HK-2 (cell line): ENCODE data around the gene SMC5.
"Not testable (repeated sequence)": the region's sequence is repeated elsewhere in the genome, so short reads cannot be mapped to it uniquely, and the experiment has no call there.

Source experiments
- DNase-seq: peaks from one replicate; pipeline ENCODE4 v3.0.0-alpha.2; 2018; ENCODE audit not compliant: unreplicated experiment

SMC5 gene

DNA sequence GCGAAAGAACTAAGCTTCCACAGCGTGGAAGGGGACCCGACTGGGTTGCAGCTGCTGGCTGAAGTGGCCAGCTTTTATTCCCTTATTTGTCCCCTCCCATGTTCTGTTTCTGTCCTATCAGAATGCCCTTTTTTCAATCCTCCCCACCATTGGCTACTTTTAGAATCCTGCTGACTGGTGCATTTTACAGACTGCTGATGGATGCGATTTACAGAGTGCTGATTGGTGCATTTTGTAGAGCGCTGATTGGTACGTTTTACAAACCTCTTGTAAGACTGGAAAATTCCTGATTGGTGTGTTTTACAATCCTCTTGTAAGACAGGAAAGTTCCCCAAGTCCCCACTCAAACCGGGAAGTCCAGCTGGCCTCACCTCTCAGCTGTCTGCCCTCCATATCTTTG is 105.0 kb downstream of the SMC5 start:
- no peak for DNase-seq

DNA sequence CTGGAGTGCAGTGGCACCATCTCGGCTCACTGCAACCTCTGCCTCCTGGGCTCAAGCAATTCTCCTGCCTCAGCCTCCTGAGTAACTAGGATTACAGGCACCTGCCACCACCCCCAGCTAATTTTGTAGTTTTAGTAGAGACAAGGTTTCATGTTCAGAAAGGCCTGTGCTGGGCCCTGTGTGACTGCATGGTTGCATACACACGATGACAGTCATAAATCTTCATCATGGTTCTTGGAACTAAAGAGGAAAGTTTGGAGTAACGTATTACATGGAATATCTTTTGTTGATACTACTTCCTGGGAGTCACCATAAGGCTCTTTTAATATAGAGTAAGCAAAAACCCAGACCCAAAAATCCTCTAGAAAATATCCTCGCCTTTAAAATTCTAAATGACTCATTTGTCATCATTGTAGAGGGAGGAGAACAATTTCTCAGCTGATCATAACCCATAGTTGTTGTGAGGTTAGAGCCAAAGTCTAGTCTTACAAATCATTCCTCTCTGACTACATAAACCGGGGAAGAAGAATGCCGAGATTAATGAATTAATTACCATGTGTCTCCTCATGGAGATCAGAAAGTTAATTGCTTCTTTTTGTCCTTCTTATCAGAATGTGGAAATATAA is 108.6 kb downstream of the SMC5 start:
- no peak for DNase-seq

DNA sequence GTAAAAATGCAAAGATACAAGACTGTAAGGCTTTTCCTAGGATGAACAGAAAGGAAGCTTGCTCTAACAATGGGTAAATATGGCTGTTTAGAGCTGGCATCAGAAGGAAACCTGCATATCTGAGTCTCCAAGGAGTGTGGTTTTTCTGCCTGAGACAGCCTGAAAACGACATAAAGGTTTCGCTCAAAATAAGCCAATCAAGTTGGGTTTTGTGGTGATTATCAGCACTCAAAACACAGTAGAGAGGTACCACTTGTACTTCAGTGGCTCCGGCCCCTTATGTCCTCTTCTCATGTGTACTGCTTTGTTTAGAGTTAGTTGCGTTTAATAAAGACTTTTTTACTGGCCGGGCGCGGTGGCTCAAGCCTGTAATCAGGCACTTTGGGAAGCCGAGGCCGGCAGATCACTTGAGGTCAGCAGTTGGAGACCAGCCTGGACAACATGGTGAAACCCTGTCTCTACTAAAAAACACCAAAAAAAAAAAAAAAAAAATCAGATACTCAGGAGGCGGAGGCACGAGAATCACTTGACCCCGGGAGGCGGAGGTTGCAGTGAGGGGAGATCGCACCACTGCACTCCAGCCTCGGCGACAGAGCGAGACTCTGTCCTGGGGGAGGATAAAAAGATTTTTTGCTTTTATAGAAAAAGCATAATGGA is 116.3 kb downstream of the SMC5 start:
- no peak for DNase-seq

DNA sequence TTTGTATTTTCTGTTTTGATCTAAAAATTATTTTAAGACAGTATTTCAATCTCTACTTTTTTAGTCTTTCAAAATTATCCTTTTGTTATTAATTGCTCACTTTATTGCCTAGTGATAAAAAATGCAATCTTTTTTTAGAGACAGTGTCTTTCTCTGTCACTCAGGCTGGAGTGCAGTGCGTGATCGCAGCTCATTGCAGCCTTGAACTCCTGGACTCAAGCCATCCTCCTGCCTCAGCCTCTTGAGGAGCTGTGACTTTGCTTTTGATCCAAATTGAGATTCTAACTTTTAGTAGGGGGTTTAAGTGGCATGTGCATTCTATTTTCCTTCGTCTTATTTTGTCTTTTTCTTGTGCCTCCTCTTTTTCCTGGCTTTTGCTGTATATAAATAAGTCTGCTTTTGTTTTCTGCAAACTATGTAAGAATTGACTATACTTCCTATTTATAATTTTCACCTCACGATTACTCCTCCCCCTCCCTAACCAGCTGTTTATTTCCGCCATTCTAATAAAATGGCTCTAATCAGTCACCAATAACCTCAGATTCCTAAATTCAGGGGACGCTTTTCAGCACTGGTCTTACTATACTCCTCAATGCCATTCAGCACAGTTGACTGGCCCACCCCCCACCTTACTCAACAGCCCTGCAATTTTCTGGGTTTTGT is 123.4 kb downstream of the SMC5 start:
- no peak for DNase-seq

DNA sequence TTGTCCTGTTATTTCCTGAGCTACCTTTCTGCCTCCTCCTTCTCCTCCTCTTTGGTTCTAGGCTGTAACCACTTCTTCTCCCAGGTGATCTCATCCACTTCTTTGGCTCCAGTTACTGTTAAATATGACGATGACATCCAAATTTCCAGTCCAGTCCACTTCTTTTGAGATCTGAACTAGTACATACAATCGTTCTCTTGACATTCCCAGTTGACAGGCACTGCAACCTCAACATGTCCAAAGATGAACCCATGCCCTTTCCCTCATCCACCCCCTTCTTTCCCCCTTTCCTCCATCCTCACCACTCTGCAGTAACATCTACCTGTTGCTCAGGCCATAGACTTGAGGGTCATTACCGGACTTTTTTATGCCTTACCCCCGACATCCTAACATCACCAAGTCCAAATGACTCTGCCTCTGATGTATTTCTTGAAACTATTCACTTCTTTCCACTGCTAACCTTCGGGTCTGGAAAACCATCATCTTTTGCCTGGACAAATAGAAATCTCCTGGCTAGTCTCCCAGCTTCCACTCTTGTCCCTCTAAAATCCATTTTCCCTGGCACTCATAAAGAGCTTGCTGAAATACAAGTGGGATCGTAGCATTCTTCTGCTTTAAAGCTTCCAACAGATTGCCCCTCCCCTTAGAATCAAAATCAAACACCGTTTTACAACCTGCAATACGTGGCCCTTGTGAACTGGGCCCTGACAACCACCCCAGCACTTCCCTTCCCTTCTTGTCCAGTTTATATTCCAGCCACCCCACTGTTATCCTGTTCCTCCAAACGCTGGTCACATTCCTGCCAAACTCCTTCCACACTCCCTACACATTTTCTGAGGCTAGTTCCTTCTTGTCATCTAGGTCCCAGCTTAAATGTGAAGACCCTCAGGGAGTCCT is 124.2 kb downstream of the SMC5 start:
- DNase-seq, result no peak

DNA sequence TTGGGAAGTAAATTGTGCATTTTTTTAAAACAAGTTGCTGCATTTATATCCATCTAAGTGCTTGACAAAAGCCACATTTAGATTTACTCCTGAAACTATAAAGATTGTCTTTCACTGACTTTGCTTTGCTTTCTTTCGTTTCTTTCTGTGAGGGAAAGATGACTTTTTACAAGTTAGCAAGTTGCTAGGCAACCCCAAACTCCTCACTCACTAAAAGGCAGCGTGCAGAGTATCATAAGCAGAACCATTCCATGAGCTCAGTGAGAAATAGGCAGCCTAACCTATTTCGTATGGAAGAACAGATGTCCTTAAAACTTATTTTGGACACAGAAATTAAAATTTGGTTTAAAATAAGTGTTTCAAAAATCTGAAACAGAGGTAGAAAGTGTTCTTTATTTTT is 126.6 kb downstream of the SMC5 start:
- no peak for DNase-seq

DNA sequence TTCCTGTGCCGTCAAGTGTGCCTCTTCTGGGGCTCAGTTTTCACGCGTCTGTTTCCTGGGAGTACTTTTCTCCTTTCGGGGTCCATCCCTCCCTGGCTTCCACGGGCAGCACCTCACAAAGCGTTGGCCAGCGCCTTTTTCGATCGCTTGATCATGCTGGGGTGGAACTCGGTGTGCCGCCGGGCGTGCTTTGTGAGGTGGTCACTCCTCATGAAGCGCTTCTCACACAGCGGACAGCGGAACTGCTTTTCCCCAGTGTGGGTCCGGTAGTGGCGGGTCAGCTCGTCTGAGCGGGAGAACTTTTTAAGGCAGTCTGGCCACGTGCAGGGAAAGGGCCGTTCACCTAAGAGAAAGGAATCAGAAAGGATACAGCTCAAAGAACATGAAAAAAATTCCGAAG is 128.9 kb downstream of the SMC5 start:
- no peak for DNase-seq

DNA sequence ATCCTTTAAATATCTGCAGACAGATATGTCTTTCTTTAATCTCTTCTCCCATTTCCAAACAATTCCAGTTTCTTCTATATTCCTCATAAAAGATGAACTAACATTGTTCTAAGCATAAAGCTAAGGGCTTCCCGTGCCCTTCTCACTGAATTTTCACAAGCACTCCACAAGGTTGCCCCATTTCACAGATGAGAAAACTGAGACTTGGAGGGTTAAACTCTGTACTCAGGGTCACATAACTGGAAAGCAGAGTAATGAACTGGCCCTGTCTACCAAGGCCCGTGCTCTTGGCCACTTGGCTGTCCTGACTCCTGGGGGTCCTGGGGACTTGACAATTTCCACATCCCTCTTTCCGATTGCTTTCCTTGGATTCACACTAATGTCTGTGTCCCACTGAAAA is 130.4 kb downstream of the SMC5 start:
- no peak for DNase-seq

DNA sequence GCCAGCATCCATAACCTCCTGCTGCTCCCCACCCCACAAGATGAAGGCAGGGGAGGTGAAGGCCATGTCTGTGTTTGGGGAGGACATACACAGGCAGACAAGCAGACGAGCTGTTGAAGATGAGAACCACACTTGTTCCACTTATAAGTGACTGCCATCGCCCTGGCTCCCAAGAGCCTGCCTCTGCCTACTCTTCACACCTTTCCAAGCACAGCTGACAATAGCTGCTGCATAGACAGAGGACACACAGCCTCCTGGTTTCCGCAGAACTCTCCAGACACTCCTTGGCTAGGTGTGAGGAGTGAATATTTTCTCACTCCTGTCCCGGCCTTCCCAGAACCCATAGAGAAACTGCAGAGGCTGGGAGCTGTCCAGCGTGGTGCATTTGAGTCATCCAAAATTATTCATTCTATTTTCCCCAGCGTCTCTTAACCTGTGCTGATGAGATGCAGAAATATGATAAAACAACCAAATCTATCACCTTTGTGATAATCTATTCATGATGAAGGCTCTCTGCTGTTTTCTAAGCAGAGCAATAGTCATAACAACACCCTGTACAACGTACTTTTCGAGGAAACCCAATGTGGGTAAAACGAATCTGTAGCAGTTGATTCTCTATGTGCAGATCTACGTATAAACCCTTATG is 131.0 kb downstream of the SMC5 start:
- no peak for DNase-seq

DNA sequence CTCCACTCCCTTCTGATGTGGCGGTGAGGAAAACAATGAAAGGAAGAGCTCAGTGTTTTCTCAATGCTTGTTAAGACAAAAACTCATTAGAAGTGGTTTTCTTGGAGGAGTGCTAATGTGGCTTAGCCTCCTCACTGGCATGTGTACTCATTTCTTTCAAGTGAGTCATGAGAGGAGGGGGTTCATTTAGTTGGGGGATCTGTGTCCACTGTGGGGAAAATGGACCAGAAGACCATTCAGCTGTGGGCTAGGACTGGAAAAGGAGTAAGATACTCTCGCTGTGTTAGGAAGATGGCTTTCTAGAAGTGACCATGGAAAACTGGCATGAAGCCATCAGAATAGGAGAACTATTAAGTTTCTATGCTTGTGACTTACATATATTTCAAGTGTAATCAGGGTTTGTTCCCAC is 132.2 kb downstream of the SMC5 start:
- DNase-seq, result no peak

DNA sequence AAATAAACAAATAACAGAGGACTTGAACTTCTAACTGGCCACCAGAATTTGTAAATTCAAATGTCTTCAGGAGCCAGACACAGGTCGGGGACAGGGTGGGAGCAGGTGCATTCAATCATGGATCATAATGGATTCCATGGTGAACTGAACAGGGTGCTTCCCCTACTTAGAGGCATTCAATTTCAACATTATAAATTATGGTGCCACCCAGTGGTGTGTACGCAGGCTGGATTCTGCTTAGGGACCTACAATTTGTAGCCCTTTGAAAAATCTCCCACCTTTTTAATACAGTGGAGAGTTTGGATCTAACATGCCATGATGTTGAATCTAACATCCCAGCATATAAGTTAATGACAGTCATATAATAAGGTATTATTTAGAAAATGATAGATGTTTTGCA is 133.4 kb downstream of the SMC5 start:
- no peak for DNase-seq

DNA sequence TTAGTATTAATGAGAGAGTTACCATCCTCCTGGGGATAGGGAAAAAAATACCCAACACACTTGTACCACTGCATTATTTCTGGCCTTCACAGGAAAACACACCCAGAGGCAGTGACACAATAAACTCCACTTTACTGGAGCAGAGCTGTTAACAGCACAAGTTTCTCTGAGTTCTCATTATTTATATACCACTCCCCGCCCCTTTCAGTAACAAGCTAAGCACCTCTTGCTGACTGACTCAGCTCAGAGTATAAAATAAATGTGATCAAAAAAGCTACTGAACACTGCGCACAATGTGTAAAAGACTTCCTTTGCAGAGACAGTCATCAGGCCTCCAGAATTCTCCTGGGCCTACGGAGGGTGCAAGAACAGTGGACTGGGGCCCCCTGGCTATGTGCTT is 134.1 kb downstream of the SMC5 start:
- DNase-seq, result no peak

DNA sequence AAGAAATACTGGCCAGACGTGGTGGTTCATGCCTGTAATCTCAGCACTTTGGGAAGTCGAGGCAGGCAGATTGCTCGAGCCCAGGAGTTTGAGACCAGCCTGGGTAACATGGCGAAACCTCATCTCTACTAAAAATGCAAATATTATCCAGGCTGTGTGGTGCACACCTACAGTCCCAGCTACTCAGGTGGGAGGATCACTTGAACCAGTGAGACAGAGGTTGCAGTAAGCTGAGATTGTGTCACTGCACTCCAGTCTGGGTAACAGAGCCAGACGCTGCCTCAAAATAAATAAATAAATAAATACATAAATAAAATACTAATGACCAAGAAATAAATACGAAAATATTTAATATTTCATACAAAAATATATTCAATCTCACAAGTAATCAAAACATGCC is 136.9 kb downstream of the SMC5 start:
- no peak for DNase-seq

DNA sequence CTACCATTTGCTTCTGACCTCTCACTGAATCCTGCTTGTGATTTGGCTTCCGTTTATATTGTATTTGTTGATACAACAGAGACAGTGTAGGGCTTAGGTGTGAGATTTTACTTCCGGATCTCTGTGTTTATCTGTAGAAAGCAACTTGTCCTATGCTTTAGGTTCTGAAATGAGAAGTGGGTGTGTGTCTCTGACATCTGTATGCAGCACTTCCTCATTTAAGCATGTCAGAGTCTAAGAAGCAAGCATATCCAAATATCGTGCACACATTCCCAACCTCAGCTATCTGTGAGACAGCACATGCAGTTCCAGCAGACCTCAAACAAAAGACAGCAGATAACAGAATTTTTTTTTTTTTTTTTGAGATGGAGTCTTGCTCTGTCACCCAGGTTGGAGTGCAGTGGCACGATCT is 139.4 kb downstream of the SMC5 start:
- no peak for DNase-seq

DNA sequence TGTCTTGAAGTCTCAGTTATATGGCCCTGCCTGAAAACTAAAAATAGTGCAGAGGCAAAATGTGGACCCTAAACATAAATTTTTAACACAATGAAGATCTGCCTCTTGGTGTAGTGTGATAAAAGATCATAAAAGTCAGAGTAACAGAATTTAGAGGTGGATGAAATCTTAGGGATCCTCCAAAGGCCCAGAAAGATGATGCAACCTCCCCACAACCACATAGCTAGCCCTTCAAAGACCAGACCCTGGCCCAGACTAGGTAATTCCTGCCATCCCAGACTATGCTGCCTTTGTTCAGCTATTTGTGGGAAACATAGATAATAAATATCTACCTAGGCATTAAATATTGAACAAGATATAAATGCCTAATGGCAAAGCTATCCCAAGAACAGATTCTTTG is 140.4 kb downstream of the SMC5 start:
- DNase-seq, result no peak

DNA sequence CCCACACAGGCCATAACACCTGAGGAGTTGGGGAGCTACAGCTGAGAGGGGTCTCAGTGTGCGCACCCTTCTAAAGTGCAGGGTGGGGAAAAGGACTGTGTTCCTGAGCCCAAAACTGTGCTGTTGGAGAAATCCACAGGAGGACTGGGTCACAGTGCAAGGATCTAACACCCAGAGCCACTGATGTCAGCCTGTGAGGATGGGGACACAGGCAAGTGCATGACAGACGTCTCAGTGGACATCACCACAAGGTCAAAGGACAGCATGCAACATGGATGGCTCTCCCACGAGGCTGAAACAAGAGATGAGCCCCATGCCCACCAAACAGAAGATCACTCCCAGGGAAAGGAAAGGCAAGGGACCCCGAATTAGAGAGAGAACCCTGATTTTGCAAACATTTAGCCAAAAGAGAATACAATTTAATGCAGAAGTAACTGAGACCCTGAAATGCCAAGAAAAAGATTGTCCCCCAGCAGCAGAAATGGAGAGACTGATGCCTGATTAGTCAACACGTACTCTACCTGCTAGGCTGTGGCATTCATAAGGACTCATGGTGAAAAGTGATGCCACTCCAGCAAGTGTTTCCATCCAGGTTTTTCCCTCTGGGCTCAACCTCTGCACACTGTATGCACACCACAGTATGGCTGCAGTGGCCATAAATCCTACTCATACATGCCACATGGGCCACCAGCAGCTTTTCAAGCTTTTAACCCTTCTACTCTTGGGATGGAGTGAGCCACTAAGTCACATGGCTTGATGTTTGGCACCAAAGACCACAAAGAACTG is 141.5 kb downstream of the SMC5 start:
- no peak for DNase-seq

DNA sequence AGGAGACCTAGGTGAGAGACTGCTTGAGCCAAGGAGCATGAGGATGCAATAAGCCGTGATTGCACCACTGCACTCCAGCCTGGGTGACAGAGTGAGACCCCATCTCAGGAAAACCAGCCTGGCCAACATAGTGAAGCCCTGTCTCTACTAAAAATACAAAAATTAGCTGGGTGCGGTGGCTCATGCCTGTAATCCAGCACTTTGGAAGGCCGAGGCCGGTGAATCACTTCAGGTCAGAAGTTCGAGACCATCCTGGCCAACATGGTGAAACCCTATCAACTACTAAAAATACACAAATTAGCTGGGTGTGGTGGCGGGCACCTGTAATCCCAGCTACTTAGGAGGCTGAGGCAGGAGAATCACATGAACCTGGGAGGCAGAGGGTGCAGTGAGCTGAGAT is 142.5 kb downstream of the SMC5 start:
- DNase-seq, result not testable (repeated sequence)

DNA sequence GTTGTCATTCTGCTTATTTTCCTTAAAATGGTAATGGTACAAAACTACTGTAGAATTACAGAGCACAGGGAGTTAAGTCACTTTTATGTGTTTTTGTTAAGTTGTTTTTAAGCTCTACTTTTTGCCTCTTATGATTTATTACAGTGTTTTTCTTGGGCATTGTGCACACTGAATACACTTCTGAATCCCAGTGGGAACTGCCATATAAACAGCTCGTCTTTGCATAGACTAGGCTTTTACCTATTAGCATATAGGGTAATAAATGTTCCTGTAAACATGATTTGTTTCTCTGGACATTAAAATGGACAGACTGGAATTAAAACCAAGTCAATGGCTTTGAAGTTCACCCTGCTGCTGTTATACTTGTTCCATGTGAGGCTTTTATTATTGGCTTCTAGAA is 143.4 kb downstream of the SMC5 start:
- no peak for DNase-seq

DNA sequence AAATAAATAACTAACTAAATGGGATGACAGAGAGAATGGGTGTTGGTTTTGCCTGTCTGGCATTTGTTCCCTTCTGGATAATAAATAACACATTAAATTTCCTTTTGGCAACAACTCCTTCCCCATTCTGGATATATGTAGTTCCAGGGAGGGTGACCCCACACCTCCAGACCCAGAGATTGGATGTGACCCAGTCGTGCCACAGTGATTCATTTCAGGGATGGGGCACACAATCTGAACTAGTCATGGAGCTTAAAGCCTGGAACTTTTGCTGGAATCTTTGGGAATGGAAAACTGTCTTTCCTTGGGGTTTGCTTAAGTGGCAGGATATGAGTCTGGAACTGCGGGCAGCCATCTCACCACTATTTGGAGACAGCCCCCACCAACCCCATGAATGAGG is 144.4 kb downstream of the SMC5 start:
- DNase-seq, result no peak

DNA sequence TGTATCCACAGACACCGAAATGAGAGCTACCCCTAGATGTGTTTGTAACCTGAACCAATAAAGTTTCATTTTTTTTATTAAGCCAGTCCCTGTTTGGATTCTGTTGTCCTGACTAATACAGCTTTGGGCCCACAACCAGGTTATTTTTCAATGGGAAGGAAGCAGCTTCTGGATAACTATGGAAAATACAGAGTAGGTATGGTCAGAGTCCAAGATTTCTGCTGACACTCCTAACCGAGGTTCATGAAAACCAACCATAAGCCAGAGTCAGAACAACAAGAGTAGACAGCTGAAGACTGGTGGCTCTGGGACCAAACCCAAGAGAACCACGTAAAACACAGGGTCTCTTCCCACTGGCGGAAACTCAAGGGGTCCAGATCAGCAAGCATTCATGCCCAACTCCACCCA is 144.8 kb downstream of the SMC5 start:
- no peak for DNase-seq

DNA sequence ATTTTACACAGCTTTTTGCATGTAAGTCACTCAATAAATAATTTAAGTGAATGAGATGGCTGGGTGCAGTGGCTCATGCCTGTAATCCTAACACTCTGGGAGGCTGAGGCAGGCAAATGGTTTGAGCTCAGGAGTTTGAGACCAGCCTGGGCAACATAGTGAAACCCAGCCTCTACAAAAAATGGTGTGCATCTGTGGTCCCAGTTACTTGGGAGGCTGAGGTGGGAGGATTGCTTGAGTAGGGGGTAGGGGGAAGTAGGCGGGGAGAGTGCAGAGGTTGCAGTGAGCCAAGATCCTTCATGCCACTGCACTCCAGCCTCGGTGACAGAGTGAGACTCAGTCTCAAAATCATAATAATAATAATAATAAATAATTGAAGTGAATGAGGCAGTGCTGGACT is 145.5 kb downstream of the SMC5 start:
- no peak for DNase-seq
